ENCODE data around the gene DGKI.

DNA sequence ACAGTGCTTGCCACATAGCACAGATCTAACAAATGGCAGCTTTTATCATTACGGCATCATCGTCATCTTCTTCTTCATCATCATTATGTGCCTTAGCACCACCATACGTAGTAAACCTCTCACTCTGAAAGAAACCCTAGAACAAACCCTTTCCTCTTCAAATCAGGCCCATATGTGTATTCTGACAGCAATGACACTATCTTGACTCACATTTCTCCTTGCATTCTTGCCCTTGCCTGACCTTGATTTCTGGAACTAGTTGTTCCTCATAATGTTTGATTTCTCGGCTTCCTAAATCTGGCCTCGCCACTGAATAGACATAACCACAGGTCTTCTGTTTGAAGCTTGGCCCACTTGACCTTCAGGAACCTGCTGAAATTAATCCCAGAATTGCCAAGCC is 115.3 kb downstream of the DGKI start:
- TF ChIP-seq POLR2A (IDR thresholded peaks at IDR 0.05; ENCODE audit: low read length) = no peak
- no peak for TF ChIP-seq RAD21 (conservative IDR thresholded peaks at IDR 0.05 in 1 of 2, IDR thresholded peaks at IDR 0.05 in 1 of 2)
- TF ChIP-seq, protein P1, sequence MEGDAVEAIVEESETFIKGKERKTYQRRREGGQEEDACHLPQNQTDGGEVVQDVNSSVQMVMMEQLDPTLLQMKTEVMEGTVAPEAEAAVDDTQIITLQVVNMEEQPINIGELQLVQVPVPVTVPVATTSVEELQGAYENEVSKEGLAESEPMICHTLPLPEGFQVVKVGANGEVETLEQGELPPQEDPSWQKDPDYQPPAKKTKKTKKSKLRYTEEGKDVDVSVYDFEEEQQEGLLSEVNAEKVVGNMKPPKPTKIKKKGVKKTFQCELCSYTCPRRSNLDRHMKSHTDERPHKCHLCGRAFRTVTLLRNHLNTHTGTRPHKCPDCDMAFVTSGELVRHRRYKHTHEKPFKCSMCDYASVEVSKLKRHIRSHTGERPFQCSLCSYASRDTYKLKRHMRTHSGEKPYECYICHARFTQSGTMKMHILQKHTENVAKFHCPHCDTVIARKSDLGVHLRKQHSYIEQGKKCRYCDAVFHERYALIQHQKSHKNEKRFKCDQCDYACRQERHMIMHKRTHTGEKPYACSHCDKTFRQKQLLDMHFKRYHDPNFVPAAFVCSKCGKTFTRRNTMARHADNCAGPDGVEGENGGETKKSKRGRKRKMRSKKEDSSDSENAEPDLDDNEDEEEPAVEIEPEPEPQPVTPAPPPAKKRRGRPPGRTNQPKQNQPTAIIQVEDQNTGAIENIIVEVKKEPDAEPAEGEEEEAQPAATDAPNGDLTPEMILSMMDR (IDR thresholded peaks at IDR 0.05) = no peak
- TF ChIP-seq, protein P2, sequence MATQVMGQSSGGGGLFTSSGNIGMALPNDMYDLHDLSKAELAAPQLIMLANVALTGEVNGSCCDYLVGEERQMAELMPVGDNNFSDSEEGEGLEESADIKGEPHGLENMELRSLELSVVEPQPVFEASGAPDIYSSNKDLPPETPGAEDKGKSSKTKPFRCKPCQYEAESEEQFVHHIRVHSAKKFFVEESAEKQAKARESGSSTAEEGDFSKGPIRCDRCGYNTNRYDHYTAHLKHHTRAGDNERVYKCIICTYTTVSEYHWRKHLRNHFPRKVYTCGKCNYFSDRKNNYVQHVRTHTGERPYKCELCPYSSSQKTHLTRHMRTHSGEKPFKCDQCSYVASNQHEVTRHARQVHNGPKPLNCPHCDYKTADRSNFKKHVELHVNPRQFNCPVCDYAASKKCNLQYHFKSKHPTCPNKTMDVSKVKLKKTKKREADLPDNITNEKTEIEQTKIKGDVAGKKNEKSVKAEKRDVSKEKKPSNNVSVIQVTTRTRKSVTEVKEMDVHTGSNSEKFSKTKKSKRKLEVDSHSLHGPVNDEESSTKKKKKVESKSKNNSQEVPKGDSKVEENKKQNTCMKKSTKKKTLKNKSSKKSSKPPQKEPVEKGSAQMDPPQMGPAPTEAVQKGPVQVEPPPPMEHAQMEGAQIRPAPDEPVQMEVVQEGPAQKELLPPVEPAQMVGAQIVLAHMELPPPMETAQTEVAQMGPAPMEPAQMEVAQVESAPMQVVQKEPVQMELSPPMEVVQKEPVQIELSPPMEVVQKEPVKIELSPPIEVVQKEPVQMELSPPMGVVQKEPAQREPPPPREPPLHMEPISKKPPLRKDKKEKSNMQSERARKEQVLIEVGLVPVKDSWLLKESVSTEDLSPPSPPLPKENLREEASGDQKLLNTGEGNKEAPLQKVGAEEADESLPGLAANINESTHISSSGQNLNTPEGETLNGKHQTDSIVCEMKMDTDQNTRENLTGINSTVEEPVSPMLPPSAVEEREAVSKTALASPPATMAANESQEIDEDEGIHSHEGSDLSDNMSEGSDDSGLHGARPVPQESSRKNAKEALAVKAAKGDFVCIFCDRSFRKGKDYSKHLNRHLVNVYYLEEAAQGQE (IDR thresholded peaks at IDR 0.05) = no peak
- no peak for TF ChIP-seq FOSL2 (IDR thresholded peaks at IDR 0.05)
- no peak for TF ChIP-seq FOSL2 (CRISPR knock-in tag; IDR thresholded peaks at IDR 0.05)
- TF ChIP-seq SMC3 (IDR thresholded peaks at IDR 0.05) = no peak
- TF ChIP-seq MAZ (IDR thresholded peaks at IDR 0.05; ENCODE audit: borderline replicate concordance, low read depth, low read length) = no peak
- TF ChIP-seq, protein P3, sequence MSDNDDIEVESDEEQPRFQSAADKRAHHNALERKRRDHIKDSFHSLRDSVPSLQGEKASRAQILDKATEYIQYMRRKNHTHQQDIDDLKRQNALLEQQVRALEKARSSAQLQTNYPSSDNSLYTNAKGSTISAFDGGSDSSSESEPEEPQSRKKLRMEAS (IDR thresholded peaks at IDR 0.05) = no peak
- no peak for TF ChIP-seq RCOR1 (IDR thresholded peaks at IDR 0.05; ENCODE audit: low read depth, low read length)
- TF ChIP-seq CHD2 (IDR thresholded peaks at IDR 0.05; ENCODE audit: low read length, partially characterized antibody) = no peak
- TF ChIP-seq, protein P4, sequence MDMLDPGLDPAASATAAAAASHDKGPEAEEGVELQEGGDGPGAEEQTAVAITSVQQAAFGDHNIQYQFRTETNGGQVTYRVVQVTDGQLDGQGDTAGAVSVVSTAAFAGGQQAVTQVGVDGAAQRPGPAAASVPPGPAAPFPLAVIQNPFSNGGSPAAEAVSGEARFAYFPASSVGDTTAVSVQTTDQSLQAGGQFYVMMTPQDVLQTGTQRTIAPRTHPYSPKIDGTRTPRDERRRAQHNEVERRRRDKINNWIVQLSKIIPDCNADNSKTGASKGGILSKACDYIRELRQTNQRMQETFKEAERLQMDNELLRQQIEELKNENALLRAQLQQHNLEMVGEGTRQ (IDR thresholded peaks at IDR 0.05) = no peak
- TF ChIP-seq NFE2L2 (conservative IDR thresholded peaks at IDR 0.05; ENCODE audit: low read length) = no peak
- TF ChIP-seq, protein P5, sequence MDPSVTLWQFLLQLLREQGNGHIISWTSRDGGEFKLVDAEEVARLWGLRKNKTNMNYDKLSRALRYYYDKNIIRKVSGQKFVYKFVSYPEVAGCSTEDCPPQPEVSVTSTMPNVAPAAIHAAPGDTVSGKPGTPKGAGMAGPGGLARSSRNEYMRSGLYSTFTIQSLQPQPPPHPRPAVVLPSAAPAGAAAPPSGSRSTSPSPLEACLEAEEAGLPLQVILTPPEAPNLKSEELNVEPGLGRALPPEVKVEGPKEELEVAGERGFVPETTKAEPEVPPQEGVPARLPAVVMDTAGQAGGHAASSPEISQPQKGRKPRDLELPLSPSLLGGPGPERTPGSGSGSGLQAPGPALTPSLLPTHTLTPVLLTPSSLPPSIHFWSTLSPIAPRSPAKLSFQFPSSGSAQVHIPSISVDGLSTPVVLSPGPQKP (IDR thresholded peaks at IDR 0.05; ENCODE audit: low read depth, low read length) = no peak
- no peak for TF ChIP-seq EP300 (IDR thresholded peaks at IDR 0.05)
